ENCODE measurements around the gene CRIM1. TPM values are rescaled to one million over a fixed set of nuclear protein-coding genes. Genes with fewer than 3 reads are reported as not detected.

CRIM1 gene
- total RNA-seq, 4 donors from 2014 or later: 140 to 429 (median 201) TPM

- H3K36me3 ChIP-seq: peaks cover 0 to 5% (median 0%) of the 10 kb centered on the region in 4 donors
- H3K9me3 ChIP-seq: no peaks in the 10 kb centered on the region
- H3K4me3 ChIP-seq: peak overlapping the region in 2 of 4 donors; percentile 11 to 38
- intact Hi-C loops (cut with DNase I): no loop called here
- WGBS: 39% methylated on average over 5 of the region's 5 CpGs
- H3K4me1 ChIP-seq: peaks cover 96 to 100% (median 99%) of the 10 kb centered on the region in 4 donors
- TF ChIP-seq CTCF (IDR thresholded peaks at IDR 0.05) (no peak), POLR2A (IDR thresholded peaks at IDR 0.05; ENCODE audit: low read depth) (no peak), EP300 (IDR thresholded peaks at IDR 0.05) (no peak), POLR2AphosphoS5 (IDR thresholded peaks at IDR 0.05) (peak in 1 of 2 donors; percentile 19)
- H3K27me3 ChIP-seq: no peaks in the 10 kb centered on the region
- peak overlapping the region; percentile 1 to 44 (median 37) for H3K27ac ChIP-seq (replicated peaks in 1 of 4)
- no peak for DNase-seq (ENCODE audit: extremely low spot score)
Observed at GRCh38 chr2:36367895-36368353, 12.3 kb downstream of the CRIM1 start.

- Histone ChIP-seq H3K27me3 (no peaks in the 10 kb centered on the region), H3K4me1 (peaks cover 96 to 100% (median 99%) of the 10 kb centered on the region in 4 donors), H3K36me3 (peaks cover 0 to 5% (median 0%) of the 10 kb centered on the region in 4 donors), H3K4me3 (peak overlapping the region in 2 of 4 donors; percentile 11 to 38), H3K9me3 (no peaks in the 10 kb centered on the region), H3K27ac (replicated peaks in 1 of 4) (peak overlapping the region; percentile 1 to 44 (median 37))
- intact Hi-C loops (cut with DNase I): no loop called here
- WGBS: 77% methylated on average over 6 of the region's 6 CpGs
- TF ChIP-seq EP300 (IDR thresholded peaks at IDR 0.05): no peak
- no peak for TF ChIP-seq POLR2AphosphoS5 (IDR thresholded peaks at IDR 0.05)
- TF ChIP-seq CTCF (IDR thresholded peaks at IDR 0.05): no peak
- no peak for TF ChIP-seq POLR2A (IDR thresholded peaks at IDR 0.05; ENCODE audit: low read depth)
- DNase-seq (ENCODE audit: extremely low spot score): no peak
Observed at GRCh38 chr2:36368438-36368837, 12.9 kb downstream of the CRIM1 start.

GRCh38 chr2:36369163-36369562 lies 13.6 kb downstream of the CRIM1 start:
- Histone ChIP-seq H3K9me3 (no peaks in the 10 kb centered on the region), H3K27ac (replicated peaks in 1 of 4) (peak overlapping the region in 3 of 4 donors; percentile 10 to 52 (median 14)), H3K4me3 (no peak overlapping the region), H3K4me1 (peaks cover 96 to 100% (median 99%) of the 10 kb centered on the region in 4 donors), H3K36me3 (peaks cover 0 to 5% (median 0%) of the 10 kb centered on the region in 4 donors), H3K27me3 (no peaks in the 10 kb centered on the region)
- DNase-seq (ENCODE audit: extremely low spot score): no peak
- TF ChIP-seq POLR2A (IDR thresholded peaks at IDR 0.05; ENCODE audit: low read depth) (no peak), EP300 (IDR thresholded peaks at IDR 0.05) (no peak), CTCF (IDR thresholded peaks at IDR 0.05) (no peak), POLR2AphosphoS5 (IDR thresholded peaks at IDR 0.05) (no peak)
- intact Hi-C loops (cut with DNase I): no loop called here
- 63% methylated on average over 1 of the region's 1 CpG for WGBS

- TF ChIP-seq POLR2A (IDR thresholded peaks at IDR 0.05; ENCODE audit: low read depth): no peak
- no peak for TF ChIP-seq EP300 (IDR thresholded peaks at IDR 0.05)
- no peak for TF ChIP-seq CTCF (IDR thresholded peaks at IDR 0.05)
- no peak for TF ChIP-seq POLR2AphosphoS5 (IDR thresholded peaks at IDR 0.05)
- peaks cover 98 to 100% (median 100%) of the 10 kb centered on the region in 4 donors for H3K4me1 ChIP-seq
- no peak overlapping the region for H3K4me3 ChIP-seq
- 66% methylated on average over 4 of the region's 4 CpGs for WGBS
- H3K36me3 ChIP-seq: peaks cover 0 to 5% (median 0%) of the 10 kb centered on the region in 4 donors
- H3K9me3 ChIP-seq: no peaks in the 10 kb centered on the region
- no peaks in the 10 kb centered on the region for H3K27me3 ChIP-seq
- intact Hi-C loops (cut with DNase I): loop anchor here (10.0 kb wide), 1 partner anchor 55 kb away; no protein-coding TSS in a partner anchor
- H3K27ac ChIP-seq (replicated peaks in 1 of 4): peak overlapping the region in 2 of 4 donors; percentile 10 to 52
- DNase-seq (ENCODE audit: extremely low spot score): no peak
Observed at GRCh38 chr2:36369716-36370115, 14.1 kb downstream of the CRIM1 start.
